HG02884 (cell line): ENCODE results near the gene EFCAB8.

ENCODE experiments used
- ATAC-seq: cut with Tn5 transposase; IDR thresholded peaks from one replicate; pipeline ENCODE4 v1.9.1; 2021; ENCODE audit warnings: mild to moderate bottlenecking, moderate library complexity; ENCODE audit not compliant: unreplicated experiment

EFCAB8 gene

DNA sequence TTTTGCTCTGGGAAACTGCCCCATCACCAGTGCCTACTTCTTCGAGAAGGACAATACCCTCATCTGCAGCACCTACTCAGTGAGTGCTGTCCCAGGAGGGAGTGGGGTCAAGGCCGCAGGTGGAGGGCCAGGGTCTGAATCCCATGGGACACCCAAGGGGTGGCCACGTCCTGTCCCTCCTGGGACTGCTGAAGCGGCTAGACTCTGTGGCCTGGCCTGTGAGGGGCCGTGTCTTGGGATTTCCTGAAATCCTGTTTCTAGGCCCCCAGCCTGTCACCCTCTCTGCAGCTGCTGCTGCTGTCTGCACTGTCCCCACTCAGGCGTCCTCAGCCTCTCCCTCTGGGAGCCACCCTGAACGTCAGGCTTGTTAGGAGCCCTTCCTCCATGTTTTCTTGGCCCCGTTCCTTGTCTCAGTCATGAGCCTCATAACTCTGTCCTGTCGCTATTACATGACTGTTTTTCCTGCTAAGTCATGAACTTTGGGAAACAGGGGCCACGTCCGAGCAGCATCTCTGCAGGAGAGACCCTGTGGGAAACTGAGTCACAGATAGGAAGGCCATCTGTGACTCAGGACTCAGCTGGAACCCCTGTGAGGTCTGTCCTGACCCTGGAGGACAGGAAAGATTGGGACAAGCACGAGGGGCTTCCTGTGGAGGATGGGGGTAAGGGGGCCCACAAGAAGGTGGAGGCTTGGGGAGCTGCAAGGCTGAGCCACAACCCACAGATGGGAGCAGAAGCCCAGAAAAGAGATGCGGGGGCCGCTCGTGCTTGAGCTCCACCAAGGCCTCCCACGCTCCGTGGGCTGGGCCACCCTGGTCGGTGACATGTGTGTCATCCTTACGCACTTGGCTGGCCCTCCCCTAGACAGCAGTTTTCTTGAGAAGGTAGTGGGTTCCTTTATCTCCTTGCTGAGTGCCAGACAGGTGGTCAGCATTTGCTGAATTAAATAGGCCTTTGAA lies 49.9 kb downstream of the EFCAB8 start:
- ATAC-seq: no peak

DNA sequence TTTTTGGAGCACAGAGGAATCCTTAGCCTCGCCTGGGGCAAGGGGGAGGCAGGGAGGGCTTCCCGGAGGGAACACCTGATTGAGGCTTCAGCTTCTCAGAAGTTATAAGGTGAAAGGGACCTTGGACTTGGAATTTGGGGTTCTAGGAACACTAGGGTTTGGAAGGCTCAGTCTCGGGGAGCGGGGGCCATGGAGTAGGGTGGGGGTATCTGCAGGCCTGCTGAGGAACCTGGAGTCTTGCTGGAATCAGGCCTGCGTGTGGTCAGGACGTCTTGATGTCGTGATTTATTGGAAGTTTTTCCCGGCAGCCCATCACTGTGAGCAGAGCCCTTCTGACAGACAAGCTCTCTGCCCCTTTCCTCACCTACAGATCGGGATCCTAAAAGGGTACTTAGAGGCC lies 50.7 kb downstream of the EFCAB8 start:
- no peak for ATAC-seq

DNA sequence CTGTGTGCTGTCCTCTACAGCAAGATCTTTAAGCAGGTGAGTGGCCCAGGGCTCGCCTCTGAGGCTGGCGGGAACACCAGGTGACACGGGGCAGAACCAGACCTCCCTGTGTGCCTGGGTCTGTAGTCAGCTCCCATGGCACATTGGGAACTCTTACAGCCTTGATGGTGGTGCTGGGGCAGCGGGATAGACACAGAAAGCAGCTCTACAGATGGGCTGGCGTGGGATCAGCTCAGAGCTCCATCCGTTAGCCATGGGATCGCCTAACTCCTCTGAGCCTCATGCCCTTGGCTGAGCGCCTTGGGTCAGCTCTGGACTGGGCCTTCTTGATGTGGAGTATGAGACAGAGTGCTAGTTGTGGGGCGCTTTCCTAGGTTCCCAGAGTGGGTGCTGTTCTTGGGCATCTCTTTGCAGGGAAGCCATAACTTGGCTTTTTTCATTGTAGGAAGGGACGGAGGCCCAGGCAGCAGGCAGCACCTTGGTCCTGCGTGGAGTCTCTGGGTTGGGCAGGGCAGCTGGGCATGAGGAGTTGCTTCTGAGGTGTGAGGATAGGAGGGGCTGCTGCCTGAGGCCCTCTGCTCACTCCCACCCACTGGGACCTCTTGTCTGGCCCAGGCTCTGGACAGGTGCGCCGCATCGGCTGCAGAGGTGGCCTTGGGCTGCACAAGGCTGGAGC lies 51.3 kb downstream of the EFCAB8 start:
- ATAC-seq: no peak

DNA sequence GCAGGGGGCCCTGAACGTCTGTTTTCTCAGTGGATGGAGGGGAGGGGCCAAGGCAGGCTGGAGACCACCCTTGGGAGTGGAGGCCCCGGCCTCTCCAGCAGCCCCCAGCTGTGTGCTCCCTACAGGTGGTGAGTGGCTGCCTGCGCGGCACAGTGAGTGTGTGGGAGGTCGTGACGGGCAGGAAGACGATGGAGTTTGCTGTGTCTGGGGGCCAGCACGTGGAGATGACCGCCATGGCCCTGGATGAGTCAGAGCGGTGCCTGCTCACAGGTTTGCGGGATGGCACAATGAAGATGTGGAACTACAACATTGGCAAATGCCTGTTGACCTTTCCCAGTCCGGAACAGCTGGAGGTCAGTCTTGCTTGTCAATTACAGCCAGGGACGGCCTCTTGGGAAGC lies 52.6 kb downstream of the EFCAB8 start:
- no peak for ATAC-seq

DNA sequence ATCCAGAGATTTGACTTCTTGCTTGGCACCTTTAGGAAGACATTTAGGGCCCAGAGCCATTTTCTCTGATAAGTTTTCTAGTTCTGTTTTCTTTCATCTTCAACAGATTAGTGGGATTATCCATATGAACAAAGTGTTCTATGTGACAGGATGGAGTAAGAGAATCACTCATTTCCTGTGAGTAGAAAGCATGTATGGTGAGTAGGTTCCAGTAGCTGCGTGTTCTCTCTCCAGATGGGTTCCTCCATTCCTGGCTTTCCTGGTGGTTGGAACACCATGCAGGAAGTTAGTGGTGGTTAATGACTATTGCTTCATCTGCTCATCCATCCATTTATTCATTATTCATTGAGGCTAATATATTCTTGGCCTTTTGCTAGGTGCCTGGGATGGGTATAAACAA lies 54.0 kb downstream of the EFCAB8 start:
- ATAC-seq: no peak

DNA sequence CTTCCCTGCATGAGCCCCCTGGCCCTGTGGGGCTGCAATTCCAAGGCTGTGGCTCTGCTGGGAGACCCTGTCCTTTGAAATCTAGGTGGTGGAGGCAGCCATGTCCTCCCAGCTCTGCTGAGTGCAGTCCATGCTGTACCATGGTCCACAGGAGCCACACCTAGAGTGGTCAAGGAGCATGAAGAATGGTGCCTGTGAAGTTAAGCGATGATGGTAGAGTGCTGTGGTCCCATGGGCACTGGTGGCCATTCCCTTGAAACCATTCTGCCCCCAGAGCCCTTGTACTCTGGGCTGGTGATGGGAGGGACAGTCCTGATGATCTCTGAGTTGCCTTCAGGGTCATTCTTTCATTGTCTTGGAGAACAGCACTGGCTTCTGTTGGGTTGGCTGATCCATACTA lies 55.3 kb downstream of the EFCAB8 start:
- no peak for ATAC-seq

DNA sequence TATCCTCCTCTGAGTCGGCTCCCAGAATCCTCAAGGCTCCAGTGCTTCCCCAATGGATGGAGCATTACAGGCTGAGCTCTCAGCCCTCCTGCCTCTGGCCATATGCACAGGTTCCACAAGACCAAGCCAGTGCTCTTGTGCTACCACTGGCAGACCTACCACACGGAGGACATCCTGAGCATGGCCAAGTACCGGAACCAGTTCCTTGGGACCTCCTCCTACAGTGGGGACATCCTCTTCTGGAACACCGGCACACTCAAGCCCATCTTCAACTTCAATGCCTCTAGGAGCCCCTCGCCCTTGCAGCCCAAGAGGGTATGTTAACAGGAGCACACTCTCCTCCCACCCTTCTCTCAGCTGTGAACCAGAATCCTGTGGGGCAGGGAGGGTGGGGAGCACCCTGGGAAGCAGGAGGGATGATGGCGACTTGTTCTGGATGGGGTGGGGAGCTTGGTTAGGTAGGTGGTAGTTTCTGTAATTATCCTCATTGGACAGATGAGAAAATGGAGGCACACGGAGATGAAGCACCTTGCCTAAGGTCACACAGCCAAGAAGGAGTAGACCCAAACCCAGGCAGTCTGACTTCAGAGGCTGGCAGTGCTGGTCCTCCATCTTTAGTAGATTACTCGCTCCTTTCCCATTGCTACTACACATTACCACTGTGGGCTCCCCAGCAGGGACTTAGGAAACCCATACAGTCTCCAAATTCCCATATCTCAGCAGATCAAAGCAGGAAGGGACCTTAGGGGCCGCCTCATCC lies 58.6 kb downstream of the EFCAB8 start:
- no peak for ATAC-seq

DNA sequence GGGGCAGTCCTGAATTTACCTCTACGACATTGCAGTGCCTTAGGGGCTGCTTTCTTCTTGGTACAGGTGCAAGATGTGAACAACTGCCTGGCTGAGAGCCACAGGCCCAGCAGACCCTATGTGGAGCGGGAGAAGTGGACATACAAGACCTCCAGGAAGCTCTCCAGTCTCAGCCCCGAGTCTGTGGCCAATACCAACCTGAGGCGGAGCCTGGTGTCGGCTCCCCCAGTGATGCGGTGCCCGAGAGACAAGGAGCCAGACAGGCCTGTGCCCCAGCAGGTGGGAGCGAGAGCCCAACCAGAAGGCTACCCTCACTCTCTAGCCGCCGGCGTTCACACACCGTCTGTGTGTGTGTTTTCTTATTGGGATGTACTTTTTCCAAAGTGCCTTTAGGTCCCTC lies 59.6 kb downstream of the EFCAB8 start:
- no peak for ATAC-seq

DNA sequence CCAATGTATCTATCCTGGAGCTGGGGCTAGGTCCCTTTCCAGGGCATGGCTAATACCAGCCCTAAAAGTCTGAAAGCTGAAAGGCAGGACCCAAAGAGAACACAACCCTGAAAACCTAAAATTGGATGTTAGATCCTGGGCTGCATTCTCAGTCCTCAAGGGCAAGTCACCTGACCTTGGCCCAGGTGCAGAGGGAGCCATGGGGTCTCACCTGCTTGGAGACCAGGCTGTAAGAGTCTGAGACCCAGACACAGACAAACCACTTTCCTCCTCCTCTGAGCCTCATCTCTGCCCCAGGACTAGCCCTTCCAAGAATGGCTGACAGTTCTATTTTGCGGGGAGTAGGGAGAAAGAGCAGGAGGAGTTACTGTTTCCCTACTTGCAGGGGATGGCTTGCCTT lies 60.0 kb downstream of the EFCAB8 start:
- ATAC-seq: no peak

DNA sequence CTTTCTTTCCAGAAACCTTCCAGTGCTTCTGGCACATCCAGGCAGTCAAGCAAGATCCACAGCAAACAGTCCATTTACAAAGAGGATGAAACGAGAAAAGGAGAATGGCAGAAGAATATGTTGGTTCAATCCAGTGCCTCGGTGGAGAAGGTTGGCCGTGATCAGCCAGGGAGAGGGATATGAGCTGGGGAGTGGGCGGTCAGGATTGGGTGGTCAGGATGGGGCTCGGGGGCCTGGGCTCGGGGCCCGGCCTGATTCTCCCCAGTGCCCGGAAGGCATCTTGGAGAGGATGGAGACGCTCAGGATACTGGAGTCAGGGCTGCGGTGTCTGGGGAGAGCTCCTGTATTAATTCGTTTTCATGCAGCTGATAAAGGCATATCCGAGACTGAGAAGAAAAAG lies 61.3 kb downstream of the EFCAB8 start:
- no peak for ATAC-seq

DNA sequence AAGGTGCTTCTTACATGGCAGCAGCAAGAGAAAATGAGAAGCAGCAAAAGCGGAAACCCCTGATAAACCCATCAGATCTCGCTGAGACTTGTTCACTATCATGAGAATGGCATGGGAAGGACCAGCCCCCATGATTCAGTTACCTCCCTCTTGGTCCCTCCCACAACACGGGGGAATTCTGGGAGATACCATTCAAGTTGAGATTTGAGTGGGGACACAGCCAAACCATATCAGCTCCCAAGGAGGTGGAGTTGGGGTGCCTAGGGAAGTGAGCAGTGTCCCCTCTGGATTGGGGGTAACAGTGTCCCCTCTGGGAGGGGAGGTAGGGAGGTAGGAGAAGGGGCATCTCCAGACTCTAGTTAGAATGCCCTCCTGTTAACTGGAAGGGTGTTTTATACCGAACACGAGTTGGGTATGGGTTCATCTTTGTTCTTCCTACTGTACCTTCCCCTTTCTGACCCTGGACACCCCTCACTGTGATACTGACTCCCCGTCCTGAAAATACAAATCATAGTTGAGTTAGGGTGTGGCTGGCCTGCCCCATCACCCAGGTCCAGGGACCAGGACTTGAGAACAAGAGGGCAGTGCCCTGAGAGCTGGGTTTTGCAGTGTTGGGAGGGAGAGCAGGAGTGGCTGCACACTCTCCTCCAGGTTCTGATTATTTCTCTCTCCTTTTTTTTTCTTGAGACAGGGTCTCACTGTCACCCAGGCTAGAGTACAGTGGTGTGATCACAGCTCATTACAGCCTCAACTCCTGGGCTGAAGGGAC lies 62.0 kb downstream of the EFCAB8 start:
- no peak for ATAC-seq

DNA sequence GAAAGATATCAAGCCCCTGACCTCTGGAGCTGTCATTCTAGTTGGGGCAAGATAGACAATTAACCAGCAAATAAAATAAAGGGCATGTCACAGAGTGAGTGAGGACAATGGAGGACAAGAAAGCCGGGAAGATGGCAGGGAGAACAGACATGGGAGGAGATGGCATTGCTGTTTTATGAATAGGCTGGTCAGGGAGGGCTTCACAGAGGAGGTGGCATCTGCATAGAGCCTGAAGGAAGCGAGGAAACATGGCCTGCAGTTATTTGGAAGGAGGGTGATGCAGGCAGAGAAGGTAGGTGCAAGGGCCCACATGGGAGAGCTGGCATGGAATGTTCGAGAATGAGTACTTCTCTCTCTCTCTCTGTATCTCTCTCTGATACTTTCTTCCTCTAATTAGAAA lies 63.7 kb downstream of the EFCAB8 start:
- ATAC-seq: no peak

DNA sequence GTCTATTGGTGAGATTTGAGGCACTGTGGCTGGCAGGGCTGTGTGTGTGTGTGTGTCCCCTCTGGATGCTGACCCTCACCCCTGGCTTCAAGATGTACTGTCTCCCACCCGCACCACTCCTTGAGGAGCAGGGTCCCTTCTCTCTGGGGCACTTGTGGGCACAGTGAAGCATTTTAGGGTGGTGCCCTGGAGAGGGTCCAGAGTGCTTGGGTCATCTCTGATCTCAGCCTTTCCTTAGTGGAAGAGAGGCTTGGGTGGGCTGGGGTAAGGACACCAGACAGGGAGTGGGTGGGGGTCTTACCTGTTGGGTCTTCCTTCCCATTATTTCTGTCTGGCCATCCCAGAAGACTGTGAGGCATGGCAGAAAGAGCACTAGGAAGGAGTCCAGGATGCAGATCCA lies 66.1 kb downstream of the EFCAB8 start:
- no peak for ATAC-seq

DNA sequence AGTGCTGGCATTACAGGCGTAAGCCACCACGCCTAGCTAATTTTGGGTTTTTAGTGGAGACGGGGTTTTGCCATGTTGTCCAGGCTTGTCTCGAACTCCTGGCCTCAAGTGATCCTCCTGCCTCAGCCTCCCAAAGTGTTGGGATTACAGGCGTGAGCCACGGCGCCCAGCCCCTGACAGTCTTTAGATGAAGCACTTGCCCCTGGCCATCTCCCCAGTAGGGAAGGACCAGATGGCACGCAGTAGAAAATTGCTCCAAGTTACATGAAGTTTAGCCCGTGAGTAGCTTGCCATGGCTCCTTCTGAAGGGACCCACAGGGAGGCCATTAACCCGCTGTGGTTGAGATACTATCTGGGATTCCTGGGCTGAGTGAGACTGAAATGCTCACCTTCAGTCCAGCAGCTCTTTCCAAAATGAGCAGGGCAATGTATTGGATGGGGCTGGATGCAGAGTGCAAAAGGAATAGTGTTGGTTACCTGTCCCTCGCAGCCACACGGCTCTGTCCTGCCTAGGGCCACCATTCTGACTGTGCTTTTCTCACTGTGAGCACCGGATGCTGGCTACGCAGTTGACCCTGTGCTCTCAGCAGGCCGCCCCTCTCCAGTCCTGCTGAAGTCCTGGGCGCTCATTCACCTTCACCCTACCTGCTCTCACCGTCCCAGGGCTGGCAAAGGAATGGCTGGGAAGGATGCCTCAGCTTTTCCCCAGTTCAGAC lies 66.9 kb downstream of the EFCAB8 start:
- ATAC-seq: no peak

DNA sequence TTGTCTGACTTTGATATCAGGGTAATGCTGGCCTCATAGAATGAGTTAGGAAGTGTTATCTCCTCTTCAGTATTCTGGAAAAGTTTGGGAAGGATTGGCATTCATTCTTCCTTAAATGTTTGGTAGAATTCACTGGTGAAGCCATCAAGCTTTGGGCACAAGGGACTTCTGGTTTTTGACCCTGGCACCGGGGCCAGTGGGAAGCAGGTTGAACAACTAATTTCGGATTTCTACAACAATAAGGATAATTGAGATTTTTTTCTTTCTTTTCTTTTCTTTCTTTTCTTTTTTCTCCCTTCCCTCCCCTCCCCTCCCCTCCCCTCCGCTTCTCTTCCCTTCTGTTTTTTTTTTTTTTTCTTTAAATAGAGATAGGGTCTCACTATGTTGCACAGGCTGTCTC lies 70.4 kb downstream of the EFCAB8 start:
- no peak for ATAC-seq

DNA sequence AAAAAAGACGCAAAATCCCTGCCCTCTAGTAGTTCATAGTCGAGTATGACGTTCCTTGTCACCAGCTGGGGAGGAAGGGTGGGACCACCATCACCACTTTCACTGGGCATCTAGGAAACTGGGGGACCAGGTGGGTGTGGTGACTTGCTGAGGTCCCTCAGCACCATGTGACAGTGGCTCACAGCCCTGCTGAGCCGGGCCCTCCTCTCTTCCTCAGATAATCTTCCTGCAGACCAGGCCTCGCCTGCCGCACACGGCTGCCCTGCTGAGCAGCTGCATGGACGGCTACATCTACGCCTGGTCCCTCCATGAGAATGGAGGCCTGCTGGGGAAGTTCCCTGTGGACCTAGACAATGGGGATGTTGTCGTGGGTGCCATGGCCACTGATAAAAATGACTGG lies 71.5 kb downstream of the EFCAB8 start:
- no peak for ATAC-seq

DNA sequence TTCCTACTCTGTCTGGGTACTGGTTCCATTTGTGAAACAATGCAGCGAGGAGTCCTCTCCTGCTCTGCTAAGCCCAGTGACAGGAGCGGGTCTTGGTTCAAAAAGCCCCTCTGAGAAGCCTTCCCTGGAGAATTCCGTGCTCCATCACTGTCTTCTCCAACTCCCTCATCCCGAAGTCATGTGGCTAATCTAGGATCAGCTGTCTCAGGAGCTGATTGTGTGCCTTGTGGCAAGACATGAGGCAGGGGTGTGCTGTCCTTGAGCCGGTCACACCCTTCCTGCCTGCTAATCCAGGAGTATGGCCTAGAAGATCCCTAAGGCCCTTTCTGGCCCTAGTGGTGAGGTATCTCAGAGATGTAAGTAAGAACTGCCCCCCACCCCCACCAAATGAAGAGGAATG lies 72.0 kb downstream of the EFCAB8 start:
- no peak for ATAC-seq

DNA sequence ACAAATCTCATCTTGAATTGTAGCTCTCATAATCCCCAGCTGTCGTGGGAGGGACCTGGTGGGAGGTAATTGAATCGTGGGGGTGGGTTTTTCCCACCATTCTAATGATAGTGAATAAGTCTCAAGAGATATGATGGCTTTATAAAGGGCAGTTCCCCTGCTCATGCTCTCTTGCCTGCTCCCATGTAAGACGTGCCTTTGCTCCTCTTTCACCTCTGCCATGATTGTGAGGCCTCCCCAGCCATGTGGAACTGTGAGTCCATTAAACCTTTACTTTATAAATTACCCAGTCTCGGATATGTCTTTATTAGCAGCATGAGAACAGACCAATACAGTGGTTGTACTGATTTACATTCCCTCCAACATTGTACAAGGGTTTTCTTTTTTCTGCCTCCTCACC lies 75.9 kb downstream of the EFCAB8 start:
- no peak for ATAC-seq

DNA sequence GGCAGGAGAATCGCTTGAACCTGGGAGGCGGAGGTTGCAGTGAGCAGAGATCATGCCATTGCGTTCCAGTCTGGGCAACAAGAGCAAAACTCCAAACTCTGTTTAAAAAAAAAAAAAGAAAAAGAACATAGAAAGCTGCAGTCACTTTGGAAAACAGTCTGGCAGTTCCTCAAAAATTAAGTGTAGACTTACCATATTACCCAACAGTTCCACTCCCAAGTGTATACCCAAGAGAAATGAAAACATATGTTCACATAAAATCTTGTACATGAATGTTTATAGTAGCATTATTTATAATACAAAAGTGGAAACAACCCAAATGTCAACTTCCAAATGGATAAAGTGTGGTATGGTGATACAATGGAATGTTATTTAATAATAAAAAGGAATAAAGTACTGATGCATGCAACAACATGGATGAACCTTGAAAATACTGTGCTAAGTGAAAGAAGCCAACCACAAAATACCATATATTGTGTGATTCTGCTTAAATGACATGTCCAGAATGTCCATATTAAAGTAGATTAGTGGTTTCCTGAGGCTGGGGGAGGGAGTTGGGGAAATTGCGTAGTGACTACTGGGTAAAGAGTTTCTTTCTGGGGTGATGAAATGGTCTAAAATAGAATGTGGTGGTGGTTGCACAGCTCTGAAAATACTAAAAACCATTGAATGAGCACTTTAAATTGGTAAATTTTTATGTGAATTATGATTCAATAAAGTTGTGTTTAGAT lies 82.6 kb downstream of the EFCAB8 start:
- ATAC-seq: no peak
